ENCODE data around the gene GRIN2D. TPM values are rescaled to one million over a fixed set of nuclear protein-coding genes. Genes with fewer than 3 reads are reported as not detected.
A peak's percentile ranks its signal among the peaks of the same experiment; 100 is the strongest.

GRIN2D gene
- total RNA-seq, 2 donors from 2014 or later: 0.37 to 0.61 TPM

GRCh38 chr19:48419158-48419920 lies 25.9 kb downstream of the GRIN2D start:
- intact Hi-C loops (cut with DNase I, micrococcal nuclease): no loop called here
- ATAC-seq (no peak), DNase-seq (peak; percentile 55 to 65)

- ATAC-seq (no peak), DNase-seq (no peak)
Observed at GRCh38 chr19:48421548-48421947, 28.1 kb downstream of the GRIN2D start.

GRCh38 chr19:48424694-48425219 lies 31.3 kb downstream of the GRIN2D start:
- ATAC-seq: peak; percentile 20
- intact Hi-C loops (cut with DNase I, micrococcal nuclease): no loop called here
- DNase-seq: peak in 1 of 2 donors; percentile 12

More at GRCh38 chr19:48421548-48421947, 28.1 kb downstream of the GRIN2D start:
- intact Hi-C loops (cut with DNase I, micrococcal nuclease): no loop called here

- no peak for ATAC-seq
- DNase-seq: no peak
- intact Hi-C loops (cut with DNase I, micrococcal nuclease): no loop called here
Observed at GRCh38 chr19:48428670-48429069, 35.2 kb downstream of the GRIN2D start.

GRCh38 chr19:48433337-48433736 lies 39.9 kb downstream of the GRIN2D start:
- no peak for DNase-seq
- intact Hi-C loops (cut with DNase I, micrococcal nuclease): no loop called here
- no peak for ATAC-seq

- intact Hi-C loops (cut with DNase I, micrococcal nuclease): no loop called here
- no peak for DNase-seq
- ATAC-seq: no peak
Observed at GRCh38 chr19:48436586-48436985, 43.1 kb downstream of the GRIN2D start.

- DNase-seq (no peak), ATAC-seq (no peak)
- intact Hi-C loops (cut with DNase I, micrococcal nuclease): no loop called here
Observed at GRCh38 chr19:48441360-48442050, 48.0 kb downstream of the GRIN2D start.

- no peak for DNase-seq
- intact Hi-C loops (cut with DNase I, micrococcal nuclease): no loop called here
- ATAC-seq: no peak
Observed at GRCh38 chr19:48442116-48443035, 48.9 kb downstream of the GRIN2D start.

GRCh38 chr19:48443256-48443655 lies 49.8 kb downstream of the GRIN2D start:
- DNase-seq: no peak
- ATAC-seq: no peak
- intact Hi-C loops (cut with DNase I, micrococcal nuclease): no loop called here

Other genes starting within 250 kb of the GRIN2D start
- gene LIG1, start 223.3 kb upstream of the GRIN2D start, total RNA-seq: 10 to 100 TPM; 18.1 to 29.5 TPM
- 1 to 10 TPM; 5.8 to 7.1 TPM for gene ZSWIM9, start 223.0 kb upstream of the GRIN2D start, total RNA-seq
- gene CARD8, start 137.8 kb upstream of the GRIN2D start, total RNA-seq: 10 to 100 TPM; 15.3 to 23.4 TPM
- under 1 TPM in 1 of 2 donors, not detected in 1; 0.34 TPM for gene ZNF114, start 123.6 kb upstream of the GRIN2D start, total RNA-seq
- 10 to 100 TPM in 1 of 2 donors, 1 to 10 TPM in 1; 8.4 to 33.4 TPM for gene EMP3, start 68.1 kb upstream of the GRIN2D start, total RNA-seq
- gene TMEM143, start 29.7 kb upstream of the GRIN2D start, total RNA-seq: 10 to 100 TPM; 12.5 to 18.4 TPM
- not detected for gene SYNGR4, start 29.3 kb upstream of the GRIN2D start, total RNA-seq
- 100 to 1,000 TPM; 226 to 236 TPM for gene KDELR1, start 2.1 kb upstream of the GRIN2D start, total RNA-seq
- gene GRWD1, start 52.3 kb downstream of the GRIN2D start, total RNA-seq: 10 to 100 TPM; 22.3 to 25.1 TPM
- 1 to 10 TPM in 1 of 2 donors, under 1 TPM in 1; 0.34 to 1.2 TPM for gene KCNJ14, start 61.9 kb downstream of the GRIN2D start, total RNA-seq
- gene CYTH2, start 75.7 kb downstream of the GRIN2D start, total RNA-seq: 10 to 100 TPM; 68.3 to 75.6 TPM
- 1 to 10 TPM in 1 of 2 donors, under 1 TPM in 1; 0.87 to 1.1 TPM for gene LMTK3, start 118.2 kb downstream of the GRIN2D start, total RNA-seq
- gene SULT2B1, start 158.5 kb downstream of the GRIN2D start, total RNA-seq: under 1 TPM; 0.87 to 0.89 TPM
- gene SPACA4, start 213.1 kb downstream of the GRIN2D start, total RNA-seq: not detected
- 100 to 1,000 TPM; 180 to 247 TPM for gene FAM83E, start 221.4 kb downstream of the GRIN2D start, total RNA-seq
- gene RPL18, start 225.5 kb downstream of the GRIN2D start, total RNA-seq: 1,000 to 10,000 TPM; 1,328 to 1,333 TPM
- 10 to 100 TPM; 45.1 to 51.0 TPM for gene SPHK2, start 225.8 kb downstream of the GRIN2D start, total RNA-seq
- gene DBP, start 243.7 kb downstream of the GRIN2D start, total RNA-seq: 10 to 100 TPM in 1 of 2 donors, 1 to 10 TPM in 1; 6.9 to 14.6 TPM

All from left colon (tissue), 2 donors.